ENCODE data around the gene PAK6.

PAK6 gene

DNA sequence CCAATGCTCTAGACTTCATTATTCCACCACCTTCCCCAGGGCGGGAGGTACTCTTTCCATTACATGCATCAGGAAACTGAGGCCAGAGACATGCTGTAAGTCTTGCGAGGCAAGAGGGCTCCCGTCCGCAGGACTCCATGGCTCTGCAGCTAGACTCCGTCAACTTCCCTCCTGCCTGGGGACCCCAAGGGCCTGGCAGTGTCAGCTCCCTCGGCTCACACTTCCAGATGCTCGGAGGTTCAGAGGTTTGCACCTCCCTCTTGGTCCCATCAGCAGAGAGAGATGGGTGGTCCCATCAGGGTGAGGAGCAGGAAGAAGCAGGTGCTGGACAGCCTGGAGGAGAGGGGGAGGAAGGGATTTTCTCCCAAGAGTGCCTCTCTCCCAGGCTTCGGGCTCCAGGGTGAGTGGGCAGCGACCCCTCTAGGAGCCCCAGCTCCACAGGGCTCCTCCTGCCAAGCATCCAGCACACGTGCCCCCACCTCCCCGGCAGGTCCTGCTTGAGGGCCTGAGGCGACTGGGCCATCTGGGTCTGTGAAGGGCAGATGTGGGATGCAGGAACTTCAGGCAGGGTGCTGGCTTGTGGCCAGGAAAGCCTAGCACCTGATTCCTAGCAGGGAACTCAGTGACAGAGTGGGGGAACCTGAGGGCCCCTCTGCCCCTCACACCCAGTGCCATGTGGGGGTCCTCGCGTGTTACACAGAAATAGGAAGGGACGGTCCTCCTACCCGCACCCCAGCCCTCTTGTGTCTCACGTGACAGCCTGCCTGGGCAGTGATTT is 9.3 kb downstream of the PAK6 start:
- peaks cover 11% of the 10 kb centered on the region for H3K27me3 ChIP-seq (replicated peaks; ENCODE audit: control insufficient read depth, insufficient read depth, low read length, poor library complexity, severe bottlenecking)
- H3K9me3 ChIP-seq (ENCODE audit: control insufficient read depth, low read length) = no peaks in the 10 kb centered on the region
- no peaks in the 10 kb centered on the region for H3K36me3 ChIP-seq (ENCODE audit: control insufficient read depth, insufficient read depth, low read length)
- H3K4me3 ChIP-seq (ENCODE audit: insufficient read depth, low read depth, low read length, poor library complexity, severe bottlenecking) = no peak overlapping the region
- H3K4me1 ChIP-seq (ENCODE audit: control insufficient read depth, insufficient read depth, low read length, poor library complexity, severe bottlenecking) = peaks cover 7% of the 10 kb centered on the region
- DNase-seq = no peak
- no peak overlapping the region for H3K27ac ChIP-seq (ENCODE audit: insufficient read depth, low read length, poor library complexity, severe bottlenecking)

GRCh38 chr15:40249477-40250303 is 10.8 kb downstream of the PAK6 start:
- DNase-seq = no peak
- peaks cover 13% of the 10 kb centered on the region for H3K27me3 ChIP-seq (replicated peaks; ENCODE audit: control insufficient read depth, insufficient read depth, low read length, poor library complexity, severe bottlenecking)
- no peaks in the 10 kb centered on the region for H3K9me3 ChIP-seq (ENCODE audit: control insufficient read depth, low read length)
- peaks cover 7% of the 10 kb centered on the region for H3K4me1 ChIP-seq (ENCODE audit: control insufficient read depth, insufficient read depth, low read length, poor library complexity, severe bottlenecking)
- no peak overlapping the region for H3K4me3 ChIP-seq (ENCODE audit: insufficient read depth, low read depth, low read length, poor library complexity, severe bottlenecking)
- H3K36me3 ChIP-seq (ENCODE audit: control insufficient read depth, insufficient read depth, low read length) = no peaks in the 10 kb centered on the region
- H3K27ac ChIP-seq (ENCODE audit: insufficient read depth, low read length, poor library complexity, severe bottlenecking) = no peak overlapping the region

DNA sequence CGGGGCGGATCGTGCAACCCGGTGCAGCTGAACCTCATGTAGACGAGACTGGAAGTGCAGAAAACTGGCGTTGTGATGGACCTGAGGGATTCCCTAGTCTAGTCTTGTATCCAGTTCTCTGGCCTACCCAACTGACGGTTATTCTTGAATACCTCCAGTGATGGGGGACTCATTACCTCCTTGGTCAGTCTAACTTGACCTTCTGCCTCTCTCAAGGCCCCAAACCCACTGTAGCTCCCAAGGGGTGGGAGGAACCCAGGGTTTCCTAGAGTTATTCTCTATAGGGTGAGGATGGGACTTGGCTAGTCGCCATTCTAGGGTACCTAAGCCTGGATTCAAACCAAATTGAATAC is 11.4 kb downstream of the PAK6 start:
- no peak overlapping the region for H3K4me3 ChIP-seq (ENCODE audit: insufficient read depth, low read depth, low read length, poor library complexity, severe bottlenecking)
- H3K27me3 ChIP-seq (replicated peaks; ENCODE audit: control insufficient read depth, insufficient read depth, low read length, poor library complexity, severe bottlenecking) = peaks cover 13% of the 10 kb centered on the region
- no peaks in the 10 kb centered on the region for H3K36me3 ChIP-seq (ENCODE audit: control insufficient read depth, insufficient read depth, low read length)
- no peak overlapping the region for H3K27ac ChIP-seq (ENCODE audit: insufficient read depth, low read length, poor library complexity, severe bottlenecking)
- peaks cover 7% of the 10 kb centered on the region for H3K4me1 ChIP-seq (ENCODE audit: control insufficient read depth, insufficient read depth, low read length, poor library complexity, severe bottlenecking)
- DNase-seq = no peak
- no peaks in the 10 kb centered on the region for H3K9me3 ChIP-seq (ENCODE audit: control insufficient read depth, low read length)

- Histone ChIP-seq H3K4me3 (ENCODE audit: insufficient read depth, low read depth, low read length, poor library complexity, severe bottlenecking) (no peak overlapping the region), H3K9me3 (ENCODE audit: control insufficient read depth, low read length) (no peaks in the 10 kb centered on the region), H3K4me1 (ENCODE audit: control insufficient read depth, insufficient read depth, low read length, poor library complexity, severe bottlenecking) (peaks cover 7% of the 10 kb centered on the region), H3K27me3 (replicated peaks; ENCODE audit: control insufficient read depth, insufficient read depth, low read length, poor library complexity, severe bottlenecking) (peaks cover 13% of the 10 kb centered on the region), H3K36me3 (ENCODE audit: control insufficient read depth, insufficient read depth, low read length) (no peaks in the 10 kb centered on the region), H3K27ac (ENCODE audit: insufficient read depth, low read length, poor library complexity, severe bottlenecking) (no peak overlapping the region)
- DNase-seq = no peak
Observed at GRCh38 chr15:40250771-40251483, 12.1 kb downstream of the PAK6 start.

DNA sequence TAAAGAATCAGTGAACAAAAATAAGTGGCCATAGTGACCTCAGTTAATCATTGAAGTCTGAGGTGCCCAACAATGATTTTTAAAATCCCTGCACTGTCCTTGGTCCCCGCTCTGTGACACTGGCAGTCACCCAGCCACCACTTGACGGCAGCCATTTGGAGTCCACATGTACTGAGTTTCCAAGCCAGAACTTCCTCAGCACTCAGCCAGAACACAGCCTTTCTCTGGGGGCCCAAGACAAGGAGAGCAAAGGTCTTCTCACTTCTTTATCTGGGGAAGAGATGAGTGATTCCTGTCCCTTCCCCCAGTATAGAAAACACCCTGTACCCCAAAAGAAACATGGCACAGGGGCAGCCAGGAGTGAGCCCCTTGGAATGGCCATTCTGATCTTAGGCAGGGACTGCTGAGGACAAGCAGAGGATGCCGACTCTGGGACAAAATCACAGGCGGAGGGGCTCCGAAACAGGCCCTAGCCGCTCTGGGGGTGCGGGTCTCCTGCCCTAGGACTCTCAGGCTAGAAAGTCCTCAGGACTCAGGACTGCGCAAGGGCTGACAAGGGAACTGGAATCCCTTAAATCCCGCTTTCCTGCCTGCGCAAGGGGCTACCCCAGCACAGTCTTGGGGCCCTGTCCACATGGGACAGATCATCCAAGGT is 12.8 kb downstream of the PAK6 start:
- no peak overlapping the region for H3K27ac ChIP-seq (ENCODE audit: insufficient read depth, low read length, poor library complexity, severe bottlenecking)
- peaks cover 7% of the 10 kb centered on the region for H3K4me1 ChIP-seq (ENCODE audit: control insufficient read depth, insufficient read depth, low read length, poor library complexity, severe bottlenecking)
- DNase-seq = no peak
- peaks cover 16% of the 10 kb centered on the region for H3K27me3 ChIP-seq (replicated peaks; ENCODE audit: control insufficient read depth, insufficient read depth, low read length, poor library complexity, severe bottlenecking)
- no peaks in the 10 kb centered on the region for H3K36me3 ChIP-seq (ENCODE audit: control insufficient read depth, insufficient read depth, low read length)
- H3K9me3 ChIP-seq (ENCODE audit: control insufficient read depth, low read length) = no peaks in the 10 kb centered on the region
- H3K4me3 ChIP-seq (ENCODE audit: insufficient read depth, low read depth, low read length, poor library complexity, severe bottlenecking) = no peak overlapping the region

DNA sequence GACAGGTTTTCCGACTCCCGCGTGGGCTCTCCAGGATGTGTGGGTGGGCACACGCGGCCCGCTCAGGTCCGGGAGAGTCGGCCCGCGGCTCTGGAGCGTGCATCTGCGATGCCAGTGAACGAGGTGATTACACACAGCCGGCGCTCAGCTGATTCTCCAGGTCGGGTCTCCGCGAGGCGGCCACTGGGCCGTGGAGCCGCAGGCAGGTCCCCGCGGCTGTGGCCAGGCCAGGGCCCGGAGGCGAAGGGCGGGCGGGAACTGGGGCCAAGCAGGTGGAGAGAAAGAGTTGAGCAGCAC is 13.2 kb downstream of the PAK6 start:
- Histone ChIP-seq H3K27me3 (replicated peaks; ENCODE audit: control insufficient read depth, insufficient read depth, low read length, poor library complexity, severe bottlenecking) (peaks cover 16% of the 10 kb centered on the region), H3K27ac (ENCODE audit: insufficient read depth, low read length, poor library complexity, severe bottlenecking) (no peak overlapping the region), H3K4me3 (ENCODE audit: insufficient read depth, low read depth, low read length, poor library complexity, severe bottlenecking) (peak overlapping the region; percentile 54), H3K9me3 (ENCODE audit: control insufficient read depth, low read length) (no peaks in the 10 kb centered on the region), H3K4me1 (ENCODE audit: control insufficient read depth, insufficient read depth, low read length, poor library complexity, severe bottlenecking) (peaks cover 7% of the 10 kb centered on the region), H3K36me3 (ENCODE audit: control insufficient read depth, insufficient read depth, low read length) (no peaks in the 10 kb centered on the region)
- no peak for DNase-seq

- DNase-seq = no peak
- no peak overlapping the region for H3K27ac ChIP-seq (ENCODE audit: insufficient read depth, low read length, poor library complexity, severe bottlenecking)
- H3K36me3 ChIP-seq (ENCODE audit: control insufficient read depth, insufficient read depth, low read length) = no peaks in the 10 kb centered on the region
- H3K9me3 ChIP-seq (ENCODE audit: control insufficient read depth, low read length) = no peaks in the 10 kb centered on the region
- H3K27me3 ChIP-seq (replicated peaks; ENCODE audit: control insufficient read depth, insufficient read depth, low read length, poor library complexity, severe bottlenecking) = peaks cover 16% of the 10 kb centered on the region
- H3K4me1 ChIP-seq (ENCODE audit: control insufficient read depth, insufficient read depth, low read length, poor library complexity, severe bottlenecking) = peaks cover 7% of the 10 kb centered on the region
- peak overlapping the region; percentile 54 for H3K4me3 ChIP-seq (ENCODE audit: insufficient read depth, low read depth, low read length, poor library complexity, severe bottlenecking)
Observed at GRCh38 chr15:40252438-40253166, 13.7 kb downstream of the PAK6 start.

DNA sequence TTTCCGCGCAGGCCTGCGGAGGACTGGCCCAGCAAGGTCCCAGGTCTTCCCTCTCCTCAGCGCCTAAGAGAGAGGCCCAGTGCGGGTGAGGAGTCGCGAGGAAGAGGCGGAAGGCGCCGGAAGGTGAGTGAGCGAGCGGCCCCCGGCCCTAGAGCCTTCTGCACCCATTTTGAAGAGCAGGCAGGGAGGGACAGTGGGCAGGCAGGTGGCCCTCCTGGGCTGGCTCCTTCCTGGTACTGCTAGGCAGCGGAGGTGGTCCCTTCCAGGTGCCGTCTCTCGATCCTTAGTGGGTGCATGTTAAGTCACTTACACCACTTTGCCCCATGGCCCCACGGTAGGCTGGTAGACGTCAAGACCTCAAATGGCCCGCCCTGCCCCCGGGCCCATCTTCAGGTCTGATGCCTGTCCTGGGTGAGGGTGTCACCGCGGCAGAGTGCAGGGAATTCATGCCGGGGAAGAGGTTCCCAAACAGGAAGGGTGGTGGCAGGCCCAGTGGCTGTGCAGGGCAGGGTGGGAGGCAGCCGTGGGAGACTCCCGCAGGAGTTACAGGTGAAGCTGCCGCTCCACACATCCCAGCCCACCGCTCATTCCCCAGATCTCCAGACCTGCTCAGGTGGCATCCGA is 14.4 kb downstream of the PAK6 start:
- no peak for DNase-seq
- Histone ChIP-seq H3K36me3 (ENCODE audit: control insufficient read depth, insufficient read depth, low read length) (no peaks in the 10 kb centered on the region), H3K27me3 (replicated peaks; ENCODE audit: control insufficient read depth, insufficient read depth, low read length, poor library complexity, severe bottlenecking) (peaks cover 16% of the 10 kb centered on the region), H3K4me3 (ENCODE audit: insufficient read depth, low read depth, low read length, poor library complexity, severe bottlenecking) (peak overlapping the region; percentile 54), H3K4me1 (ENCODE audit: control insufficient read depth, insufficient read depth, low read length, poor library complexity, severe bottlenecking) (peaks cover 7% of the 10 kb centered on the region), H3K9me3 (ENCODE audit: control insufficient read depth, low read length) (no peaks in the 10 kb centered on the region), H3K27ac (ENCODE audit: insufficient read depth, low read length, poor library complexity, severe bottlenecking) (no peak overlapping the region)

GRCh38 chr15:40254452-40254851 is 15.6 kb downstream of the PAK6 start:
- Histone ChIP-seq H3K27ac (ENCODE audit: insufficient read depth, low read length, poor library complexity, severe bottlenecking) (no peak overlapping the region), H3K9me3 (ENCODE audit: control insufficient read depth, low read length) (no peaks in the 10 kb centered on the region), H3K36me3 (ENCODE audit: control insufficient read depth, insufficient read depth, low read length) (no peaks in the 10 kb centered on the region), H3K4me3 (ENCODE audit: insufficient read depth, low read depth, low read length, poor library complexity, severe bottlenecking) (no peak overlapping the region), H3K27me3 (replicated peaks; ENCODE audit: control insufficient read depth, insufficient read depth, low read length, poor library complexity, severe bottlenecking) (peaks cover 16% of the 10 kb centered on the region), H3K4me1 (ENCODE audit: control insufficient read depth, insufficient read depth, low read length, poor library complexity, severe bottlenecking) (peaks cover 7% of the 10 kb centered on the region)
- no peak for DNase-seq

Data from effector memory CD4-positive, alpha-beta T cell (primary cell).